NCI-H774 (cell line): ENCODE data around the gene MARCHF10.

Experiments used
- DNase-seq: peaks from one replicate; lab custom pipeline; 2025; lab: John Stamatoyannopoulos, UW

The MARCHF10 gene

DNA sequence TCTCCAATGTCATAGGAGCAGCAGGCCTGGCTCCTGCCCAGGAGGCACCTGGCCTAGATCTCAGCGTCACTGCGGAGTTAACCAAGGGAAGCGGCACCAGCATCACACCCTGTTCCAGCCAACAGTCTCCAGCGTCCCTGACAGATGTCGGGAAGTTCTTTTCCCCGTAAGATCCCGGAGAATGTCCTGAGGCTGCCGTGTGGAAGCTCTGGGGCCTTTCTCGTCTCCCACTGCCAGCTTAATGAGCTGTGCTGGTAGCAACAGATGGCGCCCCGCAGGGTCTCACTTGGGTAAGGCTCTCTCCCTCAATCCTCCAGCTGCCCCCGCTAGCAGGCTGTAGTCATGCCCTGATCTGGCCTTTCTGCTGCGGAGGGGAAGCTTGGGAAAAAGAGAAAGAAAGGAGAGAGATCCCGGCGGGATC, 57.5 kb downstream of the MARCHF10 start:
- no peak for DNase-seq

- no peak for DNase-seq
Measured at GRCh38 chr17:62749926-62750325, 58.2 kb downstream of the MARCHF10 start.

- no peak for DNase-seq
Measured at GRCh38 chr17:62746941-62747340, 61.2 kb downstream of the MARCHF10 start.

DNA sequence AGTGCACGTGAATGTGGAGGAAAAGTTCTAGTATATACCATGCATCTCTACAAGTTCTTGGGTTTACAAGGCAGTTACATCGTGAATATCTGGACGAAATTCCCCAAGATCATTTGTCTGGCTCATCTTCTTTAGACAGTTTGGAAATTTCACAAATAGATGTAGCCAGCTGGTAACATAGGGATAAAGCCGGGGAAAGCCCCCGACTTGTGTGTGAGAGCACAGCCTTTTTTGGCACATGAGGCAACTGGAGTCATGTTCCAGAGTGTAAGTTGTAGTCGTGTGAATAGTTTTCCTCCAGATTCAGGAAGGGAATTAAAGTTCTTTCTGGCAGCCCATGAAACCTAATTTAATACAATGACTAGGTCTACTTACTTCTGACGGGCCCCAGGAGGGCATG, 62.3 kb downstream of the MARCHF10 start:
- DNase-seq, result no peak

GRCh38 chr17:62744259-62744658, 63.9 kb downstream of the MARCHF10 start:
- no peak for DNase-seq

- DNase-seq, result no peak
Measured at GRCh38 chr17:62741290-62741689, 66.8 kb downstream of the MARCHF10 start.

DNA sequence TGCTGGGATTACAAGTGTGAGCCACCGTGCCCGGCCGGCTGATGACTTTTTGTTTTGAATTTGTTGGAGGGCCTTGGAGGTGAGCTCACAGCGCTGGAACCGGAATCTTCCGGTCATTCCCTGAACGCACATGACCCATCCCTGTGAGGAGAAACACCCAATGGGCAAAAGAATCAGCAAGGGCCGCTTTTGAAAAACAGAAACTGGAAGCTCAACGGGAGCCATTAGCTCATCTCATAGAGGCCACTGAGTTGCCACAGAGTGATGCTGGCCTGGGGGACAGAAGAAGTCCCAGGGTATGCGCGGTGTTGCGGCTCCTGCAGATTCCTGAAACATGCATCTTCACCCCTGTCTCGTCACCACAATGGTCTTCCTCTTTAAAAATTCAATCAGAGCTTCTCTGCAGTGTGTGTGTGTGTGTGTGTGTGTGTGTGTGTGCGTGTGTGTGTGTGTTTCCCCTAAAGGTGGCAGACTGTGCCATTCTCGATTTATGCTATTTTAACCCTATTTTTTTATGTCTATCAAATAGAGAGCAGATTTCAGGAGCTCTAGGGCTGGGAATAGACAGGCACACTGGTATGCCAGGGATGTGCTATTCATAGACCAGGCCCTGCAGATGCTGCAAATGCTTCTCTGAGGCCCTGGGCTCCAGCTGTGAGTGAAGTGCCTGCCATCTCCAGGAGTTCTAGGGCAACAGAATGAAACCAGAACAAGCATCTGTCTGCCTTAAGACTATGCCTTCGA, 68.3 kb downstream of the MARCHF10 start:
- no peak for DNase-seq

DNA sequence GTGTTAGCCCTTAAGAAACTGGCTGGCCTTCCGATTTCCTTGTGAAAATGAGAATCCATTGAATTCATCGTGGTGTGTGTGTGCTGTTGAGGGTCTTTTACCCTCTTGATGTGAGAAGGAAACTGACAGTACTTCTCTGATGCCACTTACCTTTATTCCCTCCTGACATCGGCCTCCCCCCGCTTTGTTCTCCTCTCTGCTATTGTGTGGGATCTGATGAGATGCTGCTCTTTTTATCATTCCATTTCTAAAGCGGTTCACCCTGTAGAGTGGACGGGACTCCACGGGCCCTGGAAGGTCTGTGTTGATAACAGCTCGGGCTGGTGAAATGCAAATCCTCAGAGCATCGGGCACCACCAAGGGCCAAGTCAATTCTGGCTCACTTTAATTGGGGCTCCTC, 69.8 kb downstream of the MARCHF10 start:
- no peak for DNase-seq

GRCh38 chr17:62737513-62737912, 70.6 kb downstream of the MARCHF10 start:
- DNase-seq, result no peak

DNA sequence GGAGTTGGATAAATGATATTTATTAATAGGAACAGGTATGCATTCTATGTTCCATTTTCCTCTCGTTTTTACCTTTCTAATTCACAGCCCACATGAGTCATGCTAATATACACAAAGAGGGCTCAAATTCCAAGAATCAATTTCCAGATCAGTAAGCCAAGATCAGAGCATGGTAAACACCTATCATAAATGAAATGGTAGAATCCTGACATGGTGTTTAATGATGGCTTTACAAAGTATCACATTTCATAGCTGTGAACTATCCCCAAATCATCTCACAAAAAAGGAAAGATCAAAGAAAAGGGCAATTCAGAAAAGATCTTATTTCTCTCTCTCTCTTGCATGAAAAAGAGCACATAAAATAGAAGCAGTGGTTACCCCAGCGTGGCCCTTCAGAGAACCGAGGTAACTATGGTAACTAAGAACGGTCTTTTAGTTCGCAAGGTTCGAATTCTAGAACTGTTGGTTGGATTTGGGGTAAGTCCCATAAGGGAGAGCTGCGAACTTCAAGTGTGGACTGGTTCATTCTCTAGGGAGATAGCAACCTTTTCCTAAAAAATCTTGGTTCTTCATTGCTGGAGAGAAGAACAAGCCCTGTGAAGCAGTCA, 73.0 kb downstream of the MARCHF10 start:
- no peak for DNase-seq

DNA sequence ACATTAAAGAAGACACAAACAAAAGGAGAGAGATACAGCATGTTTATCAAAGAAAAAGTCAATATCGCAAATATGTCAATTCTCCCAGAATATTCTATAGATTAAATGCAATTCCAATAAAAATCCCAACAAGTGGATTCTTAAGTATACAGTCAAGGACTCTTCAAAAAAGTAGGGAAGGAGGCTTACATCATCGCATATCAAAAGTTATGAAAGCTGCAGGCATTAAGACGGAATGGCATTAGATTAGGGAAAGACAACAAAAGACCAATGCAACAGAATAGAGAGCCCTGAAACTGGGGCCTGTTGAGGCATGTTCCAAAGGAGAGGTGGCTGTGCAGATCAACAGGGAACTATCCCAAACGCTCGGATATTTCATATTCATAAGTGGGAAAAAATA, 76.0 kb downstream of the MARCHF10 start:
- DNase-seq, result no peak

- DNase-seq, result no peak
Measured at GRCh38 chr17:62727916-62728672, 80.0 kb downstream of the MARCHF10 start.

DNA sequence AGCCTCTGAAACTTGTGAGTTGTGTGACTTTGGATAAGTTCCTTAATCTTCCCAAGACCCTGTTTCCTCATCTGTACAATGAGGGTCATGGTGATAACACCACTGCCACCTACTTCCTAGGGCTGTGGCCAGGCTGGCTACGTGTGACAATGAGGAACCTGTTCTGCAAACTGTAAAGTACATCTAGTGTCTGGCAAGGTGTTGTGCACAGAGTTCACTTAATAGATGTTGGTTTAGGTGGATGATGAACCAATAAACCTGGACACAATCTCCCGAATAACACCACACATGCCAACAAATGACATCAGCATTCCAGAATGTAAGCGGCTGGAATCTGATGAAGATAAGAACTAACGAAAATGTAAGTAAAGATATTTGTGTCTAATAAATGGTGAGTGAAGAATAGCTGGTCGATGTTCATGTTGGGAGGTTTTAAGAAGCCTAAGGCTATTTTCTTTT, 82.3 kb downstream of the MARCHF10 start:
- DNase-seq, result no peak

DNA sequence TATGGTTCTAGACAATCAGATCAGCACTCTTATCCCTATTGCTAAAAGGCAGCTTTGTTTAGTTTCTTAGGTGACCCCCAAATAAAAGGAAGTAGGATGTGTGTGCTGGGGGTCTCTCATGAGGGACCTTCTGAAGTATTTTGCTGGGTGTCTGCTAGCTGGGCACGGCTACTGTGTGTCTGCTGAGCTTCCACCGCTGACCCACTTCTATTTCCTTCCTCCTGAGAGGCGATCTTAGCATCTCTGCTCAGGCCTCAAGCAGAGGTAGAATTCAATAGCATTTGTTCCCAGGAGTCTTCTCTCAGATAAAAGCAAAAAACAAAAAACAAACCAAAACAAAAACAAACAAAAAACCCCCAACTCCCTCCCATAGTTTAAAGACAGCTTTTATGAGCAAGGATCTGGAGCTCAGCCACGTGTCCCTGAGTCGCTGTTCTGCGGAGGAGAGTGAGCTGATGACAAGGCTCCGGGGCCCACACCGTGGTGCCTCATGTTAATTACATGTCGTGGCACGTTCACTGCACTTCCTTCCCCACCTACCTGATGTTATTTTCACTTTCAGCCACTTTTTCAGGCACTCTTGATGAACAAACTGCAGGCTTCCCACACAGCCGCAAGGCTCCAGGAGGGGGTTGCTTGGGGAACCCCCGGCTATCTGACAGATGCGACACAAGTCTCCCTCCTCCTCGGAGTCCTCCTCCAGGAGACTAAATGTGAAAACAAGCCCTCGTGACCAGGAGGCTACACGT, 83.5 kb downstream of the MARCHF10 start:
- DNase-seq, result no peak

- DNase-seq, result no peak
Measured at GRCh38 chr17:62723842-62724241, 84.3 kb downstream of the MARCHF10 start.

DNA sequence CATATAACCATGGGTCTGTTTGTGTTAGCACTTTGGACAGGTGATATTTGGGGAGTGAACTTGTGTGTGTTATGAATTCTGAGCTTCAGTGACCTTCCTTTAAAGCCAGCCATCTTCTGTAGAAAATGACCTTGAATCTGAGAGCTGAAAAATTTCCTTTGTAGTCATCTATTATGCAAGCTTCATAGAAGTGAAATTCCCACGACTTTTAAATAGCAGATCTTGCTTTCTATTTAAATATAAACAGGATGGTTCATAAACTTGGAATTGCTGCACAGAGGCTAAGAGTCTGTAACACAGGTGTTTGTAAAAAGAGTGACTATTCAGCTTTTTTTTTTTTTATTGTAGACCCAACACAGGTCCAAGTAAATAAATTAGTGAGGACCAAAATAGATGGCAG, 85.5 kb downstream of the MARCHF10 start:
- no peak for DNase-seq

DNA sequence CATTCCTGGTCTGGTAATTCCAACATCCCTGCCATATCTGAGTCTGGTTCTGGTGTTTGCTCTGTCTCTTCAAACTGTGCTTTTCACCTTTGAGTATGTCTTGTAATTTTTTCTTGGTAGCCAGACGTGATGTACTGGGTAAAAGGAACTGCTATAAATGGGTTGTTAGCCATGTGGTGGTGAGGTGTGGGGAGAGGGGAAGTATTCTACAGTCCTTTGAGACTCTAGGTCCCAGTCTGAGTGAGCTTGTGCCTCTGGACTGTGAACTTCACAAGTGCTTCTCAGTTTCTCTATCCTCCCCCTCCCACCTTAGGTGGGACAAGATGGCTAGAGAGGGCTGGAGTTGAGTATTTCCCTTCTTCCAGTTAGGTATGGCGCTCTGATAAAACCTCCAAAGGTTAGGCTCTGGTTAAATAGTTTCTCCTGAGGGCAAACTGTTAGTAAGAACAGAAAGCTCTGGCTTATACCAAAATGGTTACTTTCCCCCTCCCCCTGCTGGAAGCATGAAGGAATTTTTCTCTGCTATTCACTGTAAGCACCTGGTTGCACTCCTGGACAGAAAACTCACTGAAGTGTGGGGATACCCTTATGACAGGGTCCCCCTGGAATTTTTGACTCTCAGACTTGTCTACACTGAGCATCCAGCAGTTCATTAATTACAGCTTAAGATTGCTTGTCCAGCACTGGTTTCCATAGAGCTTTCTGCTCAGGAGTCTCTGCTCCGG, 87.8 kb downstream of the MARCHF10 start:
- DNase-seq, result no peak

GRCh38 chr17:62719586-62719985, 88.5 kb downstream of the MARCHF10 start:
- DNase-seq, result no peak

GRCh38 chr17:62718429-62718828, 89.7 kb downstream of the MARCHF10 start:
- DNase-seq, result no peak

GRCh38 chr17:62717889-62718288, 90.2 kb downstream of the MARCHF10 start:
- no peak for DNase-seq

GRCh38 chr17:62717589-62717855, 90.6 kb downstream of the MARCHF10 start:
- DNase-seq, result no peak
